Stimulated activated CD4-positive, alpha-beta T cell treated with anti-CD3 and anti-CD28 coated beads, Interleukin-12 subunit alpha, Interleukin-12 subunit beta, amount 100 ng/mL, for 48 hours (primary cell): ENCODE data around the gene CST8.
"Not testable (repeated sequence)": the region's sequence is repeated elsewhere in the genome, so short reads cannot be mapped to it uniquely, and the experiment has no call there.

Experiments used
- DNase-seq, 3 donors: peaks; one replicate each; pipeline ENCODE4 v3.0.0-alpha.2; 2020; ENCODE audit warnings: low read depth in 2 of 3, low spot score in 1 of 3

Gene CST8

GRCh38 chr20:23490817-23491216 is at the start of gene CST8:
Gene CST8 (plus strand): TSS chr20:23491117. CDS start chr20:23491668, 551 bp downstream.
- DNase-seq, result no peak

- peak; percentile 18 to 67 (median 39) for DNase-seq
Measured at GRCh38 chr20:23441850-23442313, 49.0 kb upstream of the CST8 start.

- no peak for DNase-seq
Measured at GRCh38 chr20:23442436-23442835, 48.5 kb upstream of the CST8 start.

GRCh38 chr20:23444859-23445258 is 46.1 kb upstream of the CST8 start:
- no peak for DNase-seq

GRCh38 chr20:23445596-23446217 is 45.2 kb upstream of the CST8 start:
- DNase-seq, result no peak

GRCh38 chr20:23446505-23446904 is 44.4 kb upstream of the CST8 start:
- peak; percentile 8 to 26 (median 13) for DNase-seq

GRCh38 chr20:23448167-23448566 is 42.8 kb upstream of the CST8 start:
- DNase-seq, result no peak

GRCh38 chr20:23449421-23449820 is 41.5 kb upstream of the CST8 start:
- no peak for DNase-seq

- DNase-seq, result no peak
Measured at GRCh38 chr20:23450877-23451276, 40.0 kb upstream of the CST8 start.

- DNase-seq, result no peak
Measured at GRCh38 chr20:23451956-23452487, 38.9 kb upstream of the CST8 start.

GRCh38 chr20:23452776-23453175 is 38.1 kb upstream of the CST8 start, which contains the start of gene CST11:
Gene CST11 (minus strand): TSS chr20:23452876. CDS start chr20:23452811, 65 bp downstream.
- no peak for DNase-seq

- DNase-seq, result no peak
Measured at GRCh38 chr20:23453549-23454543, 37.1 kb upstream of the CST8 start.

GRCh38 chr20:23454816-23455215 is 36.1 kb upstream of the CST8 start:
- DNase-seq, result no peak

- no peak for DNase-seq
Measured at GRCh38 chr20:23455639-23456038, 35.3 kb upstream of the CST8 start.

- no peak for DNase-seq
Measured at GRCh38 chr20:23456409-23456808, 34.5 kb upstream of the CST8 start.

GRCh38 chr20:23456873-23457272 is 34.0 kb upstream of the CST8 start:
- no peak for DNase-seq

- no peak for DNase-seq
Measured at GRCh38 chr20:23459461-23460150, 31.3 kb upstream of the CST8 start.

GRCh38 chr20:23461180-23461579 is 29.7 kb upstream of the CST8 start:
- DNase-seq, result no peak

- not testable (repeated sequence) for DNase-seq
Measured at GRCh38 chr20:23466961-23467360, 24.0 kb upstream of the CST8 start.

GRCh38 chr20:23472306-23472705 is 18.6 kb upstream of the CST8 start:
- DNase-seq, result not testable (repeated sequence)

- DNase-seq, result not testable (repeated sequence)
Measured at GRCh38 chr20:23473293-23473692, 17.6 kb upstream of the CST8 start.
